NOMO-1 treated with DMSO at 0.1 percent for 48 hours (cell line): ENCODE results near the gene ALG3.
A peak's percentile ranks its signal among the peaks of the same experiment; 100 is the strongest.
"Not testable (repeated sequence)": the region's sequence is repeated elsewhere in the genome, so short reads cannot be mapped to it uniquely, and the experiment has no call there.

Experiments used
- DNase-seq: peaks from one replicate; lab custom pipeline; 2025; ENCODE audit not compliant: unreplicated experiment; lab: John Stamatoyannopoulos, UW

ALG3 gene

DNA sequence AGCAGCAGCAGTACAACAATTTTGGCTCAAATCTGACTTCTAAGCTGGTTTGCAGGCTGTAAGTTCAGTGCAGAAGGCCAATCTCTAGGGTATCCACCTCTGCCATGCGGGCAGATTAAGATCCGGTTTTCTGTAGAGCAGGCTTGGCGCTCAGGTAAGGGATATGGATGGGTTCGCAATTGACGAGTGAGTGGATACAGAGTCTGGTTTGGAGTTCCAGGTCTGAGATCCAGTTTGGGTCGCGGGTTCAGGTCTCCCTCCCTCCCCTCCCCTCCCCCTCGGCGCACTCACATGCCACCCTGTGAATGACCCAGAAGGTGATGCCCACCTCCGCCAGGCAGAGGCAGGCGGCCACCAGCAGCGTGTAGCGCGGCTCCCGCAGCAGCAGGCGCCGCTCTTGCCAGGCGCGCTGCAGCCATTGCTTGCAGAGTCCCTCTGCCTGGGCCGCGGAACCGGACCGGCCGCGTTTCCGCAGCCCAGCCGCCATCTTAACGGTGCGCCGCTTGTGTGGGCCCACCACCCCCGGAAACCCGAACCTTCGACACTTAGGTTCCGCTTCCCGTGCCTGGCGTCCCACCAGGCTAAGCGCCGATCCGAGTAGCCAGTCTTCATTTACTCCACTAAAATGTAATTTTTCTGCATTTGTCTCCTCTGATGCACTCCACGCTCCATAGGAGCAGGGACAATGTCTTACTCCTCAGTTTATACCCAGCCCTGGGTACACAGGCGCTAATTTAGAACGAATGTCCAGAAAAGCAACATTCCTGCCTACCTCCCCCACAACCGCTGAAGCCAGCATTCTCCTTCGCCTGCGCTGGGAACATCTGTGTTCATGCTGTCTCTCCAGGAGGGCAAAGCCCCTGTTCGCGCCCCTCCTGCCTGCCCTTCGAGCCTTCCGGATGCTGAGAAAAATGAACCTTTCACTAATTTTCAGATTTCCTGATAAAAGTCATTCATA is at the start of gene ALG3:
ALG3 (minus strand) TSS at position 509 of the 958 bp plus-strand sequence; CDS start at position 487, 22 bp downstream.
- peak; percentile 72 for DNase-seq

DNA sequence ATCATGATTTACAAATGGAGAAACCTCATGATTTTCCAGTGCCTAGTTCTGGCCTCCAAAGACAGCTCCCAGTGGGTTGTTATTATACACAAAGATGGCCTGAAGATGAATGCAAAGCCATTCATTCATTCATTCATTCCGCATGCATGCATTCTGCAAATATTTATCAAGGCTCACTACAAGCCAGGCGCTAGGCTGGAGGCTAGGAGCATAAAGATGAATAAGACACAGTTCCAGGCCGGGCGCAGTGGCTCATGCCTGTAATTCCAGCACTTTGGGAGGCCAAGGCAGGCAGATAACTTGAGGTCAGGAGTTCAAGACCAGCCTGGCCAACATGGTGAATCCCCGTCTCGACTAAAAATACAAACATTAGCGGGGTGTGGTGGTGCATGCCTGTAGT is 47.9 kb upstream of the ALG3 start:
- DNase-seq = no peak

DNA sequence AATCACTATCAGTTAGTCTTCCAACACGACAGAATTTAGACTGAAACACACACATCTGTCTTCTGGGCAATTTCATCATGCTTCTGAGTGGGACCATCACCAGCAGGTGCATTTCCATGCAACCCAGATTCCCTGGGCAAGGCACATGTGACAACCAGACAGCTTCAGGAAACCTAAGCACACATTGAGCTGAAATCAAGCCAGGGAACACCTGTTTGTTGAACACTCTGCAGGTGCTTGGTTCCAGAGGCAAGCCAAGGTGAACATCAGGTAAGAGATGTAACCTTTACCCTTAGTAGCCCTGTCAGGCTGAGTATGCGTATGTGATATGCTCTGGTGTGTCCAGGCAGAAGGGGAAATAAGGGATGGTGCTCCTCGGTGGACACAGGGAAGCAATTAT is 47.0 kb upstream of the ALG3 start:
- DNase-seq = no peak

DNA sequence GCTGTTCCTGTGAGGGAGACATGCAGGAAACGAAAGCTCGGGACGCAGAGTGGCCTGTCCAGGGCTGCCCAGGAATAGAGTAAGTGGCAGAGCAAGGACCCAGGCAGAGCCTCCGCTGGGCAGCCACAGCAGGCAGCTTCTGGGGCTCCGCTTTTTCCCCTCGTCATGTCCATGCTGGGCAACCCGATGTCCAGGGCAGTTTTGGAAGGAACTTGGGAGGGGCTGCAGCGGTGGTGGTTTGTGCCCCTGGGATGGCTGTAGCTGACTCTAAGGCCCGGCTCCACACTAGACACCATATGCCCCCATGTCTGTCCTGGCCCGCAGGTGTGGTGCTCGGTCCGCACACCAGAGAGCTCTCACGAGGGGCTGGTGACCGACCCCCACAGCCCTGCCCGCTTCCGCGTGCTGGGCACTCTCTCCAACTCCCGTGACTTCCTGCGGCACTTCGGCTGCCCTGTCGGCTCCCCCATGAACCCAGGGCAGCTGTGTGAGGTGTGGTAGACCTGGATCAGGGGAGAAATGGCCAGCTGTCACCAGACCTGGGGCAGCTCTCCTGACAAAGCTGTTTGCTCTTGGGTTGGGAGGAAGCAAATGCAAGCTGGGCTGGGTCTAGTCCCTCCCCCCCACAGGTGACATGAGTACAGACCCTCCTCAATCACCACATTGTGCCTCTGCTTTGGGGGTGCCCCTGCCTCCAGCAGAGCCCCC is 43.1 kb upstream of the ALG3 start:
- no peak for DNase-seq

DNA sequence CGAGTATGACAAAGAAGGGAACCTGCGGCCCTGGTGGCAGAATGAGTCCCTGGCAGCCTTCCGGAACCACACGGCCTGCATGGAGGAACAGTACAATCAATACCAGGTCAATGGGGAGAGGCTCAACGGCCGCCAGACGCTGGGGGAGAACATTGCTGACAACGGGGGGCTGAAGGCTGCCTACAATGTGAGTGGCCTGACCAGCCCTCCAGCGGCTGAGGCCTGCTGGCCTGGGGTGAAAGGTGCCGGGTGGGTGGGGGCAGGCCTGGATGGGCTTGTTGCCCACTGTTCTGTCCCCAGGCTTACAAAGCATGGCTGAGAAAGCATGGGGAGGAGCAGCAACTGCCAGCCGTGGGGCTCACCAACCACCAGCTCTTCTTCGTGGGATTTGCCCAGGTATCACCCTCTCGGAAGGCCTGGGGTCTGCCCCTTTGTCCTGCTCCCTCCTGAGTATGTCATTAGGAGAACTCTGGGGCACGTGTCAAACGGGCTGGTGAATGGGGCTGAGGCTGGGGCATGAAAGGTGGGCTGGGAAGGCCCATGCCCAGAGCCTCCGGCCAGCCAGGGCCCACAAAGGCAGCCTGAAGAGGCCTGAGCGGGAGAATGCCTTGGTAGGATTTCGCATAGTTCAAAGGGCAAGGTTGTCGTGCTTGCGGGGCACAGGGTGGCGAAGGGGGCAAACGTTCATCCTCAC is 42.4 kb upstream of the ALG3 start:
- DNase-seq = no peak

DNA sequence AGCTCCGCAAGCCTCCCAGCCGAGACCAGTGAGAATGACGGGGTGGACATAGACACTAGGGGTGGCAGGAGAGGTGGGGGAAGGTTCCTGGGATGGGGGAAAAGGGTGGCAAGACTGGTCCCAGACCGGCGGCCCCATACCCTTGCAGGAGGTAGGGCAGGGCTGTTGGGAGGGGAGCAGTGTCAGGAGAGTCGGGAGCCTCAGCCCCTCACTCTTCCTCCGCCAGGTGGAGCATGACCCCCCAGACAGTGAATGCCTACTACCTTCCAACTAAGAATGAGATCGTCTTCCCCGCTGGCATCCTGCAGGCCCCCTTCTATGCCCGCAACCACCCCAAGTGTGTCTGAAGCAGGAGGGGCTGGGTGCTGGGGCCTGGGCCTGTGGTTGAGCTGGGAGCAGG is 41.6 kb upstream of the ALG3 start:
- DNase-seq = no peak

DNA sequence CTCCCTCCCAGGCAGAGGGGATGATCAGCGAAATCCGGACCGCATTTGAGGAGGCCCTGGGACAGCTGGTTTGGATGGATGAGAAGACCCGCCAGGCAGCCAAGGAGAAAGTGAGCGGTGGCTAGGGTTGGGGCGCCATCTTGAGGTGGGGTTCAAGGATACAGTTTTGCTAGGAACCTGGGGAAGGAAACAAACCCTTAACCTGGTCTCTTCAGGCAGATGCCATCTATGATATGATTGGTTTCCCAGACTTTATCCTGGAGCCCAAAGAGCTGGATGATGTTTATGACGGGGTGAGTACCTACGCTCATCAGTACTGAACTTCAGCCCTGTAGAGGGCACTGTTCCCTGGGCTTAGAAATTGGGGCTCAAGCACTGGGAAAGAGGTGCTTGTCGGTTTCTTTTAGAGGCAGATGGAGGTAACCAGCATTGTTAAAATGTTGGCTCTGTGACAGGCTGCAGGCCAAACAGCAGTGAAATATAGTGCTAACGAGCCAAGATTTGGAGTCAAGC is 40.7 kb upstream of the ALG3 start:
- peak; percentile 55 for DNase-seq

DNA sequence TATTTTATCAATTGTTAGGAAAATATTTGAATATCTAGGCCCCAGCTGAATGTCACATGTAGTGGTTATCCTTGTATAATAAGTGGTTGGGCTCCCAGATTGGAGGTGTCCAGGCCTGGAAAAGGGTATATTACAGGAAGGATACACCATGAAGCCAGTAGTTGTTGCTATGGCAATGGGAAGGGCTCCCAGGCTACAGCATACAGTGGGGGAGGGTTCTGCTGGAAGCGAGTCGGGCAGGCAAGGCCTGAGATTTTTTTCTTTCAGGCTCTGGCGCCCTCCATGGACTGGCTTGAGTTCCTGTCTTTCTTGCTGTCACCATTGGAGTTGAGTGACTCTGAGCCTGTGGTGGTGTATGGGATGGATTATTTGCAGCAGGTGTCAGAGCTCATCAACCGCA is 35.9 kb upstream of the ALG3 start:
- DNase-seq = peak; percentile 52

DNA sequence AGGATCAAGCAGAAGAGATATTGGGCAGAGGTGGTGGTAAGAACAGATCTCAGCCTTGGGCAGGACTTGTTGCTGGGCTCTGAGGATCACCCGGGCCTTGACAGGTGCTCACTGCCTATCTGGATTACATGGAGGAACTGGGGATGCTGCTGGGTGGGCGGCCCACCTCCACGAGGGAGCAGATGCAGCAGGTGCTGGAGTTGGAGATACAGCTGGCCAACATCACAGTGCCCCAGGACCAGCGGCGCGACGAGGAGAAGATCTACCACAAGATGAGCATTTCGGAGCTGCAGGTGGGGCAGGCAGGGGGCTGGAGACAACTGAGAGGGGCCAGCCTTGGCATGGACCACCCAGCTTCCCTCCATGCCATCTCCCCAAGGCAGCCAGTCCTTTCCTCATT is 34.9 kb upstream of the ALG3 start:
- no peak for DNase-seq

DNA sequence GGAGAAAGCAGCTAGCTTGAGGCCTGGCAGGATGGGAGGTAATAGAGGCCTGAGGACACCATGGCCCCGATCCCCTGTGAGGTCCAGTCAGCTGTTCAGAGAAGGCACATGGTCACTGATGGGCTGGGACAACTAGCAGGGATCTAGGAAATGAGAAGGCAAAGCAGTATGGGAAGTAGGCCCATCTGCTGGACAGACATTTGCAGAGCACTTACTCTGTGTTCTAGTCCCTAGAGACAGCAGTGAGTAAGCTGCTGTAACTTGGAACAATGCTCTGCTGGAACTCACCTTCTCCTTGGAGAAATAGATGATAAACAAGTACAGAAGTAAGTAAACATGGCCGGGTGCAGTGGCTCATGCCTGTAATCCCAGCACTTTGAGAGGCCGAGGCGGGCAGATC is 34.2 kb upstream of the ALG3 start:
- no peak for DNase-seq

DNA sequence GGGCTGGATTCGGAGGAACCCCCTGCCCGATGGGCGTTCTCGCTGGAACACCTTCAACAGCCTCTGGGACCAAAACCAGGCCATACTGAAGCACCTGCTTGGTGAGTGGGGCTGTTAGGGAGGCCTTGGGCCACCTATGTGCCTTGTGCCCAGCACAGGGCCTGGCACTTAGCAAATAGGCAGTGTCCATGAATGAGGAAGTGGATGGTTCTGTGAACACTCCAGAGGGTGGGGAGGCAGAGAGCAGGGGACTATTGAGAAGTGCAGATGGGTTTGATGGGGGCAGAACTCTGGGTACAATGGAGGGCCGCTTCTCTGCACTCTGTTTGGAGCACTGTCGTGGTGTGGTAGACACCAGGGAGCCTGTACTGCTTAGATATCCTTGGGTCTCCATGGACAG is 28.6 kb upstream of the ALG3 start:
- no peak for DNase-seq

DNA sequence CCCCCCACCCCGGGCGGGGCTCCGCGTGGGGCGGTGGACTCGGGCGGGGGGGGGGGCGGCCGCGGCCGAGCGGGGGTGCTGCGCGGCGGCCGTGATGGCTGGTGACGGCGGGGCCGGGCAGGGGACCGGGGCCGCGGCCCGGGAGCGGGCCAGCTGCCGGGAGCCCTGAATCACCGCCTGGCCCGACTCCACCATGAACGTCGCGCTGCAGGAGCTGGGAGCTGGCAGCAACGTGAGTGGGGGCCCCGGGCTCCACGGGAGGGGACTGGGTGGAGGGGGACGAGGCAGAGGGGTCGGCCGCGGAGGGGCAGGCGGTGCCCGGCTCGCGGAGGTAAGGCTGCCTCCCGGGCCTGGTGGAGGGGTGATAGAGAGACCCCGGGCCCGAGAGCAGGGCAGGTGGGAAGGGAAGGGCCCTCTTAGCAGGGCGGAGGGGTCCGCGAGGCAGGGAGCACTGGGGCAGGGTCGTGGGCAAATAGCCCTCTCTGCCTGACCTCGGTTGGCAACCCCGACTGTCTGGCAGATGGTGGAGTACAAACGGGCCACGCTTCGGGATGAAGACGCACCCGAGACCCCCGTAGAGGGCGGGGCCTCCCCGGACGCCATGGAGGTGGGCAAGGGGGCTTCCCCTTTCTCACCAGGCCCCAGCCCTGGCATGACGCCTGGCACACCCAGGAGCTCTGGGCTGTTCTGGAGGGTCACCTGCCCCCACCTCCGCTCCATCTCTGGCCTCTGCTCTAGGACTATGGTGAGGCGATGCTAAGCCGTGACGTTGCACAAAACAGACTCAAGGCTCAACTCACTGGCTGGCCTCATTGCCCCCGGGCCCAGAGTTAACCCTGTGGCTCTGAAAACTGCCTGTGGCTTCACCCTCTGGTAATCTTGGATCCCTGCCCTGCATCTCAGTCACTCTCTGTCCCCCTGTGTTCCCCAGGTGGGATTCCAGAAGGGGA is 27.5 kb upstream of the ALG3 start, which contains the start of gene ECE2:
ECE2 (plus strand) TSS at position 62 of the 950 bp plus-strand sequence; CDS start at position 194, 132 bp downstream.
- DNase-seq = no peak

DNA sequence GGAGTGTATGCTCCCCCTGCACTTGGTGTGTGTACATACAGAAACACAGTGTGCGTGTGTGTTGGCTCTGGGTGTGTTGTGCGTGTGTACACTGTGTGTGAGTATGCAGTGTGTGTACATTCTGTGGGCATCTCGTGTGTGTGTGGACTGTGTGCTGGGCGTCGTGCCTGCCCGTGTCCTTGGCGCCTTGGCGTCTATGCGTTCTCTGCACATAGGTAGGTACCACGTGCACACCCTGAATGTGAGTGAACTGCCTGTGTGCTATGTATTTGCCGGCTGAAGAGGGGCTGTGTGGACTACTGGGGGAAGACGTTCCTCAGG is 26.6 kb upstream of the ALG3 start:
- no peak for DNase-seq

DNA sequence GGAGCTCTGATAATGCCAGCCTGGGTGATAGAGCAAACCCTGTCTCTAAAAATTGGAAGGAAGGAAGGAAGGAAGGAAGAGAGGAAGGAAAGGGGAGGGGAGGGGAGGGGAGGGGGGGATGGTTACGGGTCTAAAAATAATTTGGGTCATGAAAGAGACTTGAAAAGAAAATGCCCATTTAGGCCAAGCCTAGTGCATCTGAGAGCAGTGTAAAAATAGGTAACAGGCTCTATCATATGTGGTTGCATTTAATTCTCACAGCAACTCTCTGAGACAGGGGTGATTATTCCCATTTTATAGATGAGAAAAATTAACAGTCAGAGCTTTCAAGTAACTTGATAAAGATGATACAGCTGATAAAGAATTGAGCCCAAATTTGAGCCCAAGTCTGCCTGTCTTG is 23.5 kb upstream of the ALG3 start:
- no peak for DNase-seq

DNA sequence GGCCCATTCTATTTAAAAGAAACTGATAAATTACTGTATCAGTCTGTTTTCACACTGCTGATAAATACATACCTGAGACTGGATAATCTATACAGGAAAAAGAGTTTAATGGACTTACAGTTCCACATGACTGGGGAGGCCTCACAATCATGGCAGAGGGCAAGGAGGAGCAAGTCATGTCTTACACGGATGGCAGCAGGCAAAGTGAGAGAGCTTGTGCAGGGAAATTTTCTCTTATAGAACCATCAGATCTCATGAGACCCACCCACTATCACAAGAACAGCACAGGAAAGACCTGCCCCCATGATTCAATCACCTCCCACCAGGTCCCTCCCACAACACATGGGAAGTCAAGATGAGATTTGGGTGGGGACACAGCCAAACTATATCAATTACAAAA is 18.5 kb upstream of the ALG3 start:
- not testable (repeated sequence) for DNase-seq

DNA sequence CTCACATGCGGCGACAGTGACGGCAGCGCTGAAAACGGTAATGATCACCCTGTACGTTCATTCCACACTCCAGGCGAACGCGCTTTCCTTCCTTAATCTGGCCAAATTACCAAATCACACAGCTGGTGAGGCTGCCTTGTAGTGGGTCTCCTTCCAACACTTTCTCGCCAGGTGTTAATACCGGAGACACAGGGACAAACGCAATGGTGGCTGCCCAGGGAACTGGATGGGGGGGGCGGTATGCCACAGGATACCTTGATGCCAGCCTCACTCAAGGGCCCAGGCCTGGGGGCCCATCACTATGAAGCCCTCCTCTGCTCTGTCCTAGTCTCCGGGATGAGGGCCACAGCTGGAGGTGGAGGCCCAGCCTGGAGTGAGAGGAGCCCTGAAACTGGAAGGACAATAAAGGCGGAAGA is 14.0 kb upstream of the ALG3 start:
- no peak for DNase-seq

DNA sequence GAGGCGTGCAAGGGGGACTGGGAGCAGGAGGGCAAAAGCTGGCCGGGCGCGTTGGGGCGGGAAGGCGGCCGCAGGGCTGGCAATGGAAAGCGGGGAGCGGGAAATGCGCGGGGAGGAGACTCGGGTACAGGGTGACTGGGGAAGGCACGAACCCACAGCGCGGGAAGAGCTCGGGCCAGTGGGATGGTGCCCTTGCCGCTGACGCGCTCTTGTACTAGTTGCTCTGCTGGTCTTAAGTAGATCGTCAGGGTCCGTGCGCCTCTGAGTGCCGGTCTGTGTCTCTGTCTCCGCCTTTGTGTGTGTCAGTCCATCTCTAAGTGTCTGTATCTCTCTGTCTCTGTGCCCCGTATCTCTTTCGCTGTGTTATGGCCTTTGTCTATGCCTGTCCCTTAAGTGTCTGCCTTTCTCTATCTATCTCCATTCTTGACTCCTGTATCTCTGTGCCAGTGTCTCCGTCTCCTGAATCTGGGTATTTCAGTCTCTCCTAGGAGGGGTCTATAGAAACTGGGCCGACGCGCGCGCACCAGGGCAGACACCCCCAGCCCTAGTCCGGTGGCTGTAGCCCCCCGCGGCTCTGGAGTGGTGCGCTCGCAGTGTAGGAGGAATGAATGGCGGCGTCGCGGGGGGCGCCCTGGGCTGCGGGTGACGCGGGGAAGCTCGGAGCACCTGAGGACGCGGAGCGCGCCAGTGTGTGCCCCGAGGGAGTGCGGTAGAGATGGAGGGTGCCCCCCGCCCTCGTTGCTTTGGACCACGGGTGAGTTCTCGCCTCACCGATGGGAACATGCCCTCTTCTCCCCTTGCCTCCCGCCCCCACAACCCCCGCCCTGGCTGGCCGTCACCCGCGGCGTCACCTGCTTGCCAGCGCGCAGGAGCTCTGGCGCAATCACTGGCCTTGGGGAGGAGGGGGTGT is 13.3 kb upstream of the ALG3 start:
- DNase-seq = peak; percentile 27

DNA sequence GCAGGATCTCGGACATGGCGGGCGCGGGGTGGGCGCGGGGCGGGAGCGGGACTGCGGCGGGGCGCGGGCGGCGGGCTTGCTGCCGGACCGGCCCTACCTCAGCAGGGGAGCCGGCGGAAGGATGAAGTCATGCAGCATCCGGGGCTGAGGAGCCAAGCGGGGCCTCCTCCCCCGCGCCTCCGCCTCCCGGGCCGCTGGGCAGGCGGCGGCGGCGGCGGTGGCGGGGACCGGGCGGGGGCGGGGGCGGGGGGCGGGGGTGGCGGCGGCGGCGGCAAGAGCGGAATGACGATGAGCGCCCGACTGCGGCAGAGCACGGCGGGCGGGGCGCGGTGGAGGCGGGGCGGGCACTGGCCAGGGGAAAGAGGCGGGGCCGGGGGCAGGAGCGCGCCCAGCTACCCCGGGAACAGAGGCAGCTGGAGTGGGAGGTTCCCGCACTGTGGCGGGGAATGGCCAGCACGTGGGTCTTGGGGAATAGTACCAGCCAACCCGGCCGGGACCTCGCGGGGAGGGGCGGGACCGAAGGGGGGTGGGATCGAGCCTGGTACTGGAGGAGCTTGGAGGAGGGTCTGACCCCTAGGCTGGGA is 12.6 kb upstream of the ALG3 start, which contains the start of gene CAMK2N2:
CAMK2N2 (minus strand) TSS at position 284 of the 584 bp plus-strand sequence; CDS start at position 16, 268 bp downstream.
- DNase-seq = peak; percentile 28
